GM12873 (cell line): ENCODE data around the gene NAGA.

Experiments used
- TF ChIP-seq, protein P1 (sequence below): IDR thresholded peaks from 2 replicates; pipeline ENCODE4 v1.5.1; 2012; ENCODE audit warnings: low read depth, mild to moderate bottlenecking, moderate library complexity, low read length, control low read depth; ENCODE audit not compliant: insufficient read depth; ENCODE audit errors: missing control alignments

NAGA gene

DNA sequence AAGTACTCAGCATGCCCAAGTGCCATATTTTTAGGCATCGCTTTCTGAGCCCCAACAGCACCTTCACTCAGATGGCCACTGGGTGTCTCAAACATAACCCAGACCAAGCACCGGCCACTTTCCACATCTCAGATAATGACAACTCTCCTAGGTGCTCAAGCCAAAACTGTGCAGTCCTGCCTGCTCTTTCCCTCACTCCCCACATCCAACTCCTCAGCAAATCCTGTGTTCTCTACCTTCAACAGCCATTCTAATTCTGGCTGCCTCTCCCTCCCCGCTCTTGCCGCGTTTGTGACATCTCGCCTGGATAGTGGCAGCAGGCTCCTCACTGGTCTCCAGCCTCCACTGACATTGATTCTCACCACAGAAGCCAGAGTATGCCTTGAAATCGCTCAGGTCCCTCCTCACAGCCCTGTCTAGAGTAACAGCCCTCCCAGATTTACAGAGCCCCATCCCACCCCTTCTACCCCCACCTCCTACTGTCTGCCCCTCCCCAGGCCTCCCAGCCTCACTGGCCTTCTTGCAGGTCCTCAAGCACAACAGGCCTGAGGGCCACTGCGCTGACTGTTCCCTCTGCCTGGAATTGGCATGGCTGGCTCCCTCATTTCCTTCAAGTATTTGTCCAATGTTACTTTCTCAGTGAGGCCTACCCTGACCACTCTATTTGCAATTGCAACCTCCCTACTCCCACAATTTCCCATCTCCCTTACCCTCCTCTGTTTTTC is 2.2 kb upstream of the NAGA start:
- TF ChIP-seq, protein P1, sequence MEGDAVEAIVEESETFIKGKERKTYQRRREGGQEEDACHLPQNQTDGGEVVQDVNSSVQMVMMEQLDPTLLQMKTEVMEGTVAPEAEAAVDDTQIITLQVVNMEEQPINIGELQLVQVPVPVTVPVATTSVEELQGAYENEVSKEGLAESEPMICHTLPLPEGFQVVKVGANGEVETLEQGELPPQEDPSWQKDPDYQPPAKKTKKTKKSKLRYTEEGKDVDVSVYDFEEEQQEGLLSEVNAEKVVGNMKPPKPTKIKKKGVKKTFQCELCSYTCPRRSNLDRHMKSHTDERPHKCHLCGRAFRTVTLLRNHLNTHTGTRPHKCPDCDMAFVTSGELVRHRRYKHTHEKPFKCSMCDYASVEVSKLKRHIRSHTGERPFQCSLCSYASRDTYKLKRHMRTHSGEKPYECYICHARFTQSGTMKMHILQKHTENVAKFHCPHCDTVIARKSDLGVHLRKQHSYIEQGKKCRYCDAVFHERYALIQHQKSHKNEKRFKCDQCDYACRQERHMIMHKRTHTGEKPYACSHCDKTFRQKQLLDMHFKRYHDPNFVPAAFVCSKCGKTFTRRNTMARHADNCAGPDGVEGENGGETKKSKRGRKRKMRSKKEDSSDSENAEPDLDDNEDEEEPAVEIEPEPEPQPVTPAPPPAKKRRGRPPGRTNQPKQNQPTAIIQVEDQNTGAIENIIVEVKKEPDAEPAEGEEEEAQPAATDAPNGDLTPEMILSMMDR: peak; percentile 27

DNA sequence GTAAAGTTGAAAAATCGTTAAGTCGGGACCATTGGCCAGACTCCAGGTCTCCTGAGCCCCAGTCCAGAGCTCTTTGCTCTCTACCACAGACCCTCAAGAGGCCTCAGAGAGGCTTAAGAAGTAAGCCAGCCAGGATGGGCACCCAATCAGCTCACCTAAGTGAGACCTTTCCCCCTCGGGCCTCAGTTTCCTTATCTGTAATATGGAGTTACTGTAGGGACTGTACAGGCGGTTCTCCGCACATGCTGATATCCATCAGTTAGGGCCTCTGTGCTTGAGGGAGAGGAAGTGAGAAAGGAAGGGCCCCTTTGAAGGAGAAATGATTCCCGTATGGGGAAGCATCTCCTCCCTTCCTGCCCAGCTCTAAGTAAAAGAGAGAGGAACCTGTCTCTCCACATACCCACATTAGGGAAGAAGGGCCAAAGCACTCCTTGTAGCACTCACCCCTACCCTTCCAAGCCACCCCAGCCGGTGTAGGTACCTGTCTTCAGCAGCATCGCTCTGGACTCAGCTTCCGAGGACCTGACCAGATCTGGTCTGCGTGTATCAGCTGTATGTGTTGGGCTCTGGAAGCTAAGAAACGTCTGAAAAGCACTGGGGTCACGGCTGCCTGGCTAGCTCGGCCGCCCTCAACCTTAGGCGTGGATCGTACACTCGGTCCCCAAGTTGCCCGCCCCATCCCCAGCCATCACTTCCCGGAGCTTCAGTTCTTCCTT is 653 bp downstream of the NAGA start:
- TF ChIP-seq, protein P1: no peak

DNA sequence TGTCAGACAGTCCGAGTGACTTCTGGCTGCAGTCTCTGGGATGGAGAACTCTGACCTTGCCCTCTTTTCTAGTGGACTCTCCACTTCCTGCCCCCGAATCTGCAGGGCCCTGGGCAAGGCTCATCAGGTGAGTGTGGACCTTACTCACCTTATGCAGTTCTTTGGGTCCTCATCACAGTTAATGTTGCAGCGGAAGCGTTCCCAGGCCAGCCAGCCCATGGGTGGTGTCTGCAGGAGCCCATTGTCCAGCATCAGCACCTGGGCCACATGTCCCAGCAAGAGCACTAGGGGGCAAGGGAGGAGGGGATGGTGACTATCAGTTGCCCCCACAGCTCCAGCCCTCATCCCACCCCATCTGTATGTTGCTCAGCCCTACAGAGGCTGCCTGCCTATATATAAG is 2.3 kb downstream of the NAGA start:
- TF ChIP-seq, protein P1: no peak

DNA sequence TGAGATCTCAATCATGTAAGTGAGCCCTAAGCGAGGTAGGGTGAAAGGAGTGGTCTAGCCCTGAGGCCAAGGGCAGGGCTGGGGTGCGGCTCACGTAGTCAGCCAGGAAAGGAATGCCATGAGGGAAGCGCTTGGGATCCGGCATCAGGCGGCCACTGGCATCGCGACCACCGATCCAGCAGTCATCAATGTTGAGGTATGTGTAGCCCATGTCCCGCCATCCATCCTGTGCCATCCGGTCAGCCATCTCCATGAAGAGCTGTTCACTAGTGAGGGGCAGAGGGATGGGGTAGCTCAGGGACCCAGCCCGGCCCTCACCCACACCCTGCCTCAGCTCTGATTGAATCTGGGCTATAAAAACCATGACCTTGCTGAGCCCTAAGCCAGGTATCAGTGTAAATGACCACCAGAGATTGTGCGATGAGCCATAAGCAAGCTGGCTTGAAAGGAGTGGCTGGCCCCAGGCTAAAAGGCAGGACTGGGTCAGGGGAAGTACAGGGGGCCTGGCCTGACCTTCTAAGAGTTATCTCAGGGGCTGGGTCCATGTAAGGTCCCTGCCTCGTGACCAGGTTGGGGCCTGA is 2.9 kb downstream of the NAGA start:
- TF ChIP-seq, protein P1: no peak

DNA sequence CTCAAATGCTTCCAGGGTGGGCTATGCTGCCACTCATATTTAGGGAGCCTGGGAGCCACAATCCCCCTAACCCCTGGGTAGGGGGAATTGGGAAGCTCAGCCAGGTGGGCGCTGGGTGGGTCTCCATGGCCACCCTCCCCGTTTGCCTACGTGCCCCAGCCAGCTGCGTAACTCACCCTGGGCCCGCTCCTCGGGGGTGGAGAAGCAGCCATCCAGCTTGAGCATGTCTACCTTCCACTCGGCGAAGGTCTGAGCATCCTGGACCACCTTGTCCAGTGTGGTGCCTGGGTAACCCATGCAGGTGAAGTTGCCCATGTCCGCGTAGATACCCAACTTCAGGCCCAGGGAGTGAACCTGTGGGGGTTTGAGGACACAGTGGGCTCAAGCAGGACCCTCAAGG is 3.7 kb downstream of the NAGA start:
- TF ChIP-seq, protein P1: no peak

DNA sequence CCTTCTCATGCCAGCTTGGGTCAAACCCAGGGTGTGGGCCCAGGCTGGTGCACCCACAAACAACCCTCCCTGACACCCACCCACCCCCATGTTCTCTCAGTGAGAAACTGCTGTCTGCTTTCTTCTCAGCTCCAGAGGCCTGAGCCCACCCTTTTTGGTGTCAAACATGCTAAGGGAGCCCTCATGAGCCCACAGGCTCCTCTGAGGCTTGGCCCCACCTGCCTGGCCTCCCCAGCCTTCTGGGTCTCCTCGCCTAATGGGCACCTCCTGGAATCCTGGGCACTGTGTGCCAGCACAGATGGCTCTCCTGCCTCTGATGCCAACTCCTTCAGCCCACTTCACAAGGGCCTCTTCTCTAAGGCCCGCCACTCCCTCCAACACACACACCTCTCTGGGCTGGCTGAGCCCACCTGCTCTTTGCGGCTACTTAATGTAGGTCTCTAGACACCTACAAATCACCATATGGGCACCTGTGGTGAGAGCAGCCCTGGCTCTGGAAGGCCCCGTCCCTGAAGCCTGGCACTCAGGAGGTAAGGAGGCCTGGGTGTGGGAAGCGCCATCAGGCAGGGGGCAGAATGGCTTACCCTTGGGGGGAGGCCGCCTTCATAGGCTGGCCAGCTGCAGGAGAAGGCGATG is 4.4 kb downstream of the NAGA start:
- TF ChIP-seq, protein P1: no peak
